Measurements from ENCODE around the gene PLXNA4.

DNA sequence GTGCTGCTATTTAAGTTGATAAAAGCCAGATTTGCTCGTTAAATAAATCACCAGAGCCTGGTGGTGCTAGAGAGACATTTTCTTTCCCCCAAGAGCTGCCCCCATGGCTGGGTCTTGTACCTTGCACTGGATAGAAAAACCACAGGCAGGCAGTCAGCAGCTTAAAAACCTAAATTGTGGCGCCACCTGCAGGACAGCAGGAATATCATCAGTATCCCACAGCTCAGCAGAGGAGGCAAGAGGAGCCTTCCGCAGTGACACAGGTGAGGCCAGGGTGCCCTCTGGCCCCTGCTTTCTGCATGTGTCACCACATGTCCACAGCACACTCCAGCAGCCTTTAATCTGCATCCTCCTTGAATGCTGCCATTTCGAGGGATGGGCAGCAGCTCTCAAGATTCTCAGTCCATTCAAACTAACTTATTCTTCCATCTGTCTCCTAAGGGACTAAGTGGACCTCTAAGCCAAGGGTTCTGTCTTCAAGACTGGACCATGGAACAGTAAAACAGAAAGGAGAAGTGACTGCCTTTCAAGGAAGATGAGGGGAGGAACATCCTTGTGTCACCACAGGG is 4.5 kb upstream of the PLXNA4 start:
- TF ChIP-seq POLR2A (IDR thresholded peaks at IDR 0.05; ENCODE audit: low read depth, low read length) = no peak
- TF ChIP-seq POLR2AphosphoS5 (IDR thresholded peaks at IDR 0.05; ENCODE audit: low read depth, low read length) = no peak
- TF ChIP-seq TAF1 (IDR thresholded peaks at IDR 0.05; ENCODE audit: low read depth, low read length) = no peak
- no peak for TF ChIP-seq POU2F2 (IDR thresholded peaks at IDR 0.05; ENCODE audit: low read depth, low read length)
- TF ChIP-seq SPI1 (IDR thresholded peaks at IDR 0.05; ENCODE audit: low read depth, low read length) = no peak
- no peak for TF ChIP-seq PAX5 (IDR thresholded peaks at IDR 0.05; ENCODE audit: insufficient read depth, low read length, severe bottlenecking)
